ENCODE measurements around the gene TTC3.

Gene TTC3

DNA sequence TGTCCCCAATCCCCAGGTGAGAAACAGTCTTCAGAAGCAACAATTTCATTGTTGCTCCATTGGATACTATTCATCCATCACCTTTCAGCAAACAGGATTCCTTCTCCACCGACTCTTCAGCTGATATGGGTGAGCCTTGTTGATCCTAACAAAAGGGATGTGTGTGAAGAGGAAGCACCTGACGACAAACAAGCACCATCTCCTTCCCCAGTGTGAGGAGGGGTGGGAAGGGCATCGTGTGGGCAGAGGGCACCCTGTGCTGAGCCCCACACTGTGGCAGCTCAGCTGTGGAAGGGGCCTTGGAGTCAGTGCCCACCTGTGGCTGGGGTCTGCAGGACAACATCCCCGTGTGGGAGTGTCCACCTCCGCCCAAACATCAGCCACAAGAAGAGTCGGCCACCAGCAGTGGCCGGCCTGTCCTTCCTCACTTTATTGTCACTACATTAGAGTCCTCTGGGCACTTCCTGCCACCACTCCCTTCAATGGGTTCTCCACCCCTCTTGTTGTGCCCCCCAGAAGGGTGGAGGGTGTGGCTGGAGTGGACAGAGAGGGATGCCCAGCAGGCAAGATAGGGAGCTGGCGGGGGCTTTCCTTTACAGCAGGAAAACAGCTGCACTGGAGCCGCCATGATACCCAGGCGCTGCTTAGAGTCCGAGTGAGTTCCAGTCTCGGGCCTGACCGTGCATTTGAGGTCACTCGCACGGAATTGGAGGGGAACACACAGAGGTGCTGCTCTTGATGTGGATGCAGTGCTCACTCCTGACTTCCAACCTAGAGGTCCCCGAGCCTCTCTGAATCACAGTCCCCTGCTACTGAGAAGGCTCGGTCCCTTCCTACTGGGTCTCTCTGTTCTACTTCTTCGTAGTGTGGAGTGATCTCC is 153.2 kb downstream of the TTC3 start:
- DNase-seq = no peak

DNA sequence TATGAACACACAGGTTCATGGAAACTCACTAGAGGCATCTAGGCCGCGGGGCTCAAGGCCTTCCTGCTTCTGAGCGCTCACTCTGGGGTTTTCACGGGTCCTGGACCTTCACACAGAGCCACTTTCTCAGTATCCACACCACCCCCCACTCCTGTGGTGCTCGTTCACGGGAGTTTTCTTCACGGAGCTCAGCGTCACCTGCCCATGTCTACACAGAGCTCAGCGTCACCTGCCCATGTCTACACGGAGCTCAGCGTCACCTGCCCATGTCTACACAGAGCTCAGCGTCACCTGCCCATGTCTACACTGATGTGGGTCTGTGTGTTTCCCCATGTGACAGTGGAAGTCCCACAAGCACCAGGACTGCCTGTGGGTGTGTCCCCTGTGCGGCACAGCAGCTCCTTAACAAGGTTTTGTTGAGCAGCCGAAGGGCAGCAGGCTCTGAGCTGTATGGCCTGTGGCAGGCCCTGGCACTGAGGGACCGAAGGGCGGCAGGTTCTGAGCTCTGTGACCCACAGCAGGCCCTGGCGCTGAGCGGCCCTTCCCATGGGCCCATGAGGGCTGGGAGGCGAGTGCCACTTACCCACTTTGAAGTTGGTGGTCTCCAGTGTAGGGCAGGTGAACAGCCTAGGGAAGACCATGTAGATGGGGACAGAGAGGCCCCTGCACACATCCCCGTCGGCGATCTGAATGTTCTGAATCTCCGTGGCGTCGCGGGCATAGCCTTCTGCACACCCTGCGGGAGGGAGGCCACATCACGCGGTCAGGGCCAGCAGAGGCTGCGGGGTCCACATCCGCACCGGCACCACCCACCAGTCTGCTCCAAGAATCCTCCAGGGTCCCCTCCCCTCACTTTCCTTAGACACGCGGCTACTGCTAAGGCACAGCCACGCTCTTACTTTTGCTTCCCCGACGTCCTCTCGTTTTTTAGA is 154.3 kb downstream of the TTC3 start:
- DNase-seq = no peak

DNA sequence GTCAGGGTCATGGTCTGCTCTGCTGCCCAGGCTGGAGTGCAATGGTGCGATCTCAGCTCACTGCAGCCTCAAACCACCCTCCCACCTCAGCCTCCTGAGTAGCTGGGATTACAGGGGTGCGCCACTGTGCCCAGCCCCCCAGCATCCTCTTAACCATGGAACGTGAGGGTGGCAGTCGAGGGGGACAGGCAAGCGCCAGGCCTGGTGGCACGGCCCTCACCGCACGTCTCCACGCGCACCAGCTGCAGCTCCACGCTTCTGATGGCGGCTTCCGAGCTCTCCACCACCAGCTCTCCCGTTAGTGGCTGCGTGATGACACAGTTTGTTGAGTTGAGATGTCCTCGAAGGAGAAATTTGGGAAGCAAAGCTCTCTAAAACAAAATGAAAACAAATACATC is 154.9 kb downstream of the TTC3 start:
- DNase-seq = no peak

GRCh38 chr21:37230632-37231248 is 157.7 kb downstream of the TTC3 start:
- DNase-seq = no peak

GRCh38 chr21:37231249-37231645 is 158.2 kb downstream of the TTC3 start:
- no peak for DNase-seq

GRCh38 chr21:37231671-37232070 is 158.6 kb downstream of the TTC3 start:
- DNase-seq = no peak

DNA sequence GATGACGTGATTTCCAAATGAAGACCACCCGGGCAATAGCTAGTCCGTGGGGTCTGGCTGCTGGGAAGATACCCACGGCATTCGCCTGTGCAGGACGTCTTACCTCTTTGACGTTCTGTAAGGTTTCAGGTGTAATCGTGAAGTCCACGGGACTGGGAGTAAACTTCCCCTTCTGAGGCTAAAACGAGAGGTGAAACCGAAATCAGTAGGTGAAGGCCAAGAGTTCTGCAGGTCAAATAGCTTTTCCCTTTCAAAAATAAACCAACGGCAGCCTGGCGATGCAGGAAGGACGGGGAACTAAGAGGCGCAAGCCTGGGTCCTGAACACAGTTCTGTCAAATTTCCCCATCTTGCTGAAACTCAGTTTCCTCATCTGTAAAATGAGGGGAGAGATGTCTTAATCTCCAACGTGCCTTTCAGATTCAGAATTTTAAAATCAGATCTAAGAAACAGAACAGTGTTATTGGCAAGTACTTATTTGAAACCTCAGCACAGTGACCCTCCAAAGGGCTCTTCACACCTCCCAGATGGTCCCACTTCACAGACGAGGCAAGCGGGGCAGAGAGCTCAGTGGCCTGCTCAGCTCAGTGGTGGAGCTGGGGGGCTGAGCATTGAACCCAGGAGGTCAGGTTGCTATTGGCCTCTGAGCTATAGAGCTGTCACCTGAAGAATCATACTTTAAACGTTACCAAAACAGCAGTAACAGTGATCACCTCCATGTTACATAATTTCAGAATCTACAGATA is 159.4 kb downstream of the TTC3 start:
- DNase-seq = no peak

- DNase-seq = no peak
Observed at GRCh38 chr21:37233551-37234146, 160.6 kb downstream of the TTC3 start.

DNA sequence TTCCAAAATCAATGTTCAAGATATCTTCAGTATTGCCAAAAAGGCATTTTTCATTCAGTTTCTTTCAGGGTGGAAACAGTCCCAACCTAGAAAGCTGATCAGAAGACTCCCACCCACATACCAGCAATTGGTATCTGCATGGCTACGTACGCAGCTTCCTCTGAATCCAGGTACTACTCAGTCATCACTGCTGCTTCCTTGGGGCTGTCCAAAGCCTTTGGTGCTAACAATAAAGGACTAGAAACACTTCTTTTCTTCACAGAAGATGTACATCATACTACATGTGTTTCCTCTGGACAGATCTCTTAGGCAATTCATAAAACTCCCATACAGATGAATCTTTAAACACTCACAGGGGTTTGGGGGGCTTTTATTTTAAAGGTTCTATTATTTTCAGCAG is 164.3 kb downstream of the TTC3 start:
- no peak for DNase-seq

GRCh38 chr21:37237764-37238163 is 164.7 kb downstream of the TTC3 start:
- no peak for DNase-seq

GRCh38 chr21:37240978-37241377 is 167.9 kb downstream of the TTC3 start:
- no peak for DNase-seq

DNA sequence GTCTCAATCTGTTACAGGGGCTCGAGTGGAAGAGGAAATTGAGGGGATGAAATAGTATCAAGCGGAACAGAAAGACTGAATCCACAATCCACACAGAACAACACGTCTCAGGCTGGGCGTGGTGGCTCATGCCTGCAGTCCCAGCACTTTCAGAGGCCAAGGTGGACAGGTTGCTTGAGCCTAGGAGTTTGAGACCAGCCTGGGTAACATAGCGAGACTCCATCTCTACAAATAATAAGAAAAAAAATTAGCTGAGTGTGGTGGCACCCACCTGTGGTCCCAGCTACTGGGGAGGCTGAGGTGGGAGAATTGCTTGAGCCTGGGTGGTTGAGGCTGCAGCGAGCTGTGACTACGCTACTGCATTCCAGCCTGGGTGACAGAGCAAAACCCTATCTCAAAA is 168.4 kb downstream of the TTC3 start:
- DNase-seq = no peak

- DNase-seq = no peak
Observed at GRCh38 chr21:37243961-37244360, 170.9 kb downstream of the TTC3 start.

- DNase-seq = no peak
Observed at GRCh38 chr21:37244501-37245095, 171.5 kb downstream of the TTC3 start.

DNA sequence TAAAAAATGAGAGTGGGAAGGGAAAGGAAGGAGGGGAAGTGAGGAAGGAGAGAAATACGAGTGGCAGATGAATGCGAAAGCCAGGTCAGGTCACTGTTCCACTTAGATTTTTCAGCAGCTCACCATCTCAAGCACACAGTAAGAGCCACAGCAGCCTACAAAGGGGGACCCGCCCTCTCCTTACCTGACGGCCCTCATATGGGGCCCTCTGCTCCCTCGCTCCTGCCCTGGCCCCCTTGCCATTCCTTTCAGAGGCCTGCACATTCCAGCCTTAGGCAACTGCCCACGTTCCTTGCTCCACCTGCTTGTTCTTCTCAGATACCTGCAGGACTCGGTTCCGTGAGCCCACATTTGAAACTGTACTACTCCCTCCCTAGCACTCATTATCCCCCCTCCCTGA is 172.1 kb downstream of the TTC3 start:
- DNase-seq = no peak

DNA sequence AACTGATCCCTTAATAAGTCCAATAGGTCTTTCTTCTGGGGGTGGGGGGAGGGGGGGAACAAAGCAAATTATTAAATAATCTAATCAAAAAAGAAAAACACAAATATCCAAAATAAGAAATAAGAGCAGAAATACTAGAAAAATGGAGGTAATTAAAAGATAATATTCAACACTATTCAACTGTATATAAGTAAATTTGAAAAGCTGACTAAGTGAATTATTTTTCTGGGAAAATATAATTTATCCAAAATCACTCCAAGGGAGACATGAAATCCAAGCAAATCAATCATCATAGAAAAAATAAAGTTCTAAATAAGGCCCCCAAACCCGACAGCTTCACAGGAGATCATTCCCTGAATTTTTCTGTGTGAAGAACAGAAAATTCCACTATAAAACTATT is 175.2 kb downstream of the TTC3 start:
- DNase-seq = no peak

DNA sequence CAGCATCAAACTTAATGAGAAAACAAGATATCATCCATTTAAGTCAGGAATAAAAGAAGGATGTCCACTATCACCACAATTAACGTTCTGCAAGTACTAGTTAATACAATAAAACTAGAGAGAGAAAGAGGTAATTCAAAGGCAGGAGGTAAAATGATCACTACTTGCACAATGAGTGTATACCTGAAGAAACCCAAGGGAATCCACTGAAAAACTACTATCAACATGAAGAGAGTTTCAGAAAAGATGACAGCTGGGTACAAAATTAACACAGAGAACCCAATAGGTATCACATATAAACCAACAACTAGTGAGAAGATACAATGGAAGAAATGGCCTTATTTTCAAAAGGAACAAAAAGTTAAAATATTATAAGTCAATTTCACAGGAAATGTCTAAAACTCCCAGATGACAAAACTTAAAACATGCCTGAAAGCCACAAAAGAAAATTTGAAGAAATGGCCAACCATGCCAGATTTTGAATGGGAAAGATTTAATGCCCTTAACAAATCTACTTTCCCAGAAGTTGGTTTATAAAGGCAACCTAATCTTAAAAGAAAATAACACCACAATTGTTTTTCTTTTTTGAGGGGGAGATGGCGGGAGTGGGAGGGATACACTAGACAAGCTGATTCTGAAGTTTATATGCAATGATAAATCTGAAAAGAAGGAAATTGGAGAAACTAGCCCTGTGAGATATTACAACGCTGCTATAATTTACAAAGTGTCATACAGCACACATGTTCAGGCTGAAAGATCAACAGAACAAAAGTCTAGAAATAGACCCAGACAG is 176.3 kb downstream of the TTC3 start:
- no peak for DNase-seq

GRCh38 chr21:37251294-37251634 is 178.2 kb downstream of the TTC3 start:
- no peak for DNase-seq
